Kidney tubule cell (primary cell): ENCODE data around the gene TMPRSS6.
A peak's percentile ranks its signal among the peaks of the same experiment; 100 is the strongest.

ENCODE experiments used
- DNase-seq: peaks from one replicate; pipeline ENCODE4 v3.0.0-alpha.2; 2018; ENCODE audit warnings: low spot score

TMPRSS6 gene

DNA sequence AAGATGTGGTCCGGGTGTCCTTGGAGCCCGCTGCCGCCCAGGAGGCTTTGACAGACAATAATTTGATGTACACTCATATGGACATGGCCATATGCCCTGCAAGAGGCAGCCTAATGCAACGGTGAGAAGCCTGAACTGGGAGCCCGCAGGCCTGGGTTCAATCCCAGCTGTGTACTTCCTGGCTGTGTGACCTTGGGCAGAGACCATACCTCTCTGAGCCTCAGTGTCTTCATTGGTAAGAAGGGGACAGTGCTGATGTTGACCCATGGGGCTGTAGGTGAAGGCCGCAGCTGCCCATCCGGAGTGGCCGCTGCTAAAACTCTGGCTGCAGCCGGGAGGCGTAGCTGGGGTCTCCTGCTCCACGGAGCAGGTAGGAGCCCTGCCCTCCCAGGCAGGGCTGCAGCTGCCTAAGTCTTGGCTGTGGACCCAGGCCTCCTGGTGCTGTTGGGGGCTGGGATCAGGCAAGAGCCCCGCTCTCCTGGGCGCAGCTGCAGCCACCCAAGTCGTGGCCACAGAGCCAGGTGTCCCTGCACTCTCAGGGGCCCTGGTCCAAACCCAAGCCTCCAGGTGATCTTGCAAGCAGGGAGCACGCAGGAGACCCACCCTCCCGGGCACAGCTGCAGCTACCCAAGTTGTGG is 31.3 kb upstream of the TMPRSS6 start:
- DNase-seq: no peak

DNA sequence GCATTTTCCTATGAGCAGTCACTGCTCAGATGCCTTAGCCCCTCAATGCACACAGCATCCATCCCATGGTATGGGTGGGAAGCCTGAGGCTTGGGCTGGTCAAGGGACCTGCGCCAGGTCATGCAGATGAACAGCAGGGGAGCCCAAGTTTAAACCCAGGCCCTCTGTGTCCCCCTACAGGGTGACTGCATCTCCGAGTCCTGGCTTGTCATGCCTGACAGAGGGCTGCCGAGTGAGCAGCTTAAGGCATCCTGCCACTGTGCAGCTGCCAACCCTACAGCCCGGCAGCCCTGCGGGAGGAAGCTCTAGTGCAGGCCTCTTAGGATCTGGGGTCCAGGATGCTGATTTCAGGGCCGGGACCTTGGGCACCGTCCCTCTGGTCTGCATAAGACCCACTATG is 30.2 kb upstream of the TMPRSS6 start:
- DNase-seq: no peak

DNA sequence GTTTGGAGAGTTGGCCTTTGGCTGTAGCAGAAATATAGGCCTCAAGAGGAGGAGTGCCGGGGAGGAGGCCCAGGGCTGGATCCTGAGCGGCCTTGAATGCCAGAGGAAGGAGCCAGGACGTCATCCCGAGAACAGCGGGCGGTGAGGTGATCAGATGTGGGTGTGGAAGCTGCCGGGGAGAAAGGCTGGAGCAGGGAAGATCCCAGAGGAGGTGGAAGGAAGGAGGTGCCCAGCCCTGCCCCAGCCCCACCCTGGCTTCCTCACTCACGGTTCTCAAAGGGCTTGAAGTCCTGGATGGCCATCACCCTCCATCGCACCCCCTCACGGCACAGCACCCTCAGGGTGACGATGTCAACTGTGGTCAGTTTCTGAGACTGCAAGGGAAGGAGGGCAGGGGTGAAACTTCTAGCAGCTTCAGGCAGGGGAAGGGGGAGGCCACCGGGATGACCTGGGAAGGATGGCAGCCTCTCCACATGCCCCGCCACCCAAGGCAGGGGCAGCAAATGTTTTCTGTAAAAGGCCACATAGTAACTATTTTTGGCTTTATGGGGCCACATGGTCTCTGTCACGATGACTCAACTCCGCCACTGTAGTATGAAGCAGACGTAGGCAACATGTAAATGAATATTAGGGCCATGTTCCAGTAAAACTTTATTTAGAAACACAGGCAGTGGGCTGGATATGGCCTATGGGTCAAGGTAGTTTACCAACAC is 29.5 kb upstream of the TMPRSS6 start:
- no peak for DNase-seq

DNA sequence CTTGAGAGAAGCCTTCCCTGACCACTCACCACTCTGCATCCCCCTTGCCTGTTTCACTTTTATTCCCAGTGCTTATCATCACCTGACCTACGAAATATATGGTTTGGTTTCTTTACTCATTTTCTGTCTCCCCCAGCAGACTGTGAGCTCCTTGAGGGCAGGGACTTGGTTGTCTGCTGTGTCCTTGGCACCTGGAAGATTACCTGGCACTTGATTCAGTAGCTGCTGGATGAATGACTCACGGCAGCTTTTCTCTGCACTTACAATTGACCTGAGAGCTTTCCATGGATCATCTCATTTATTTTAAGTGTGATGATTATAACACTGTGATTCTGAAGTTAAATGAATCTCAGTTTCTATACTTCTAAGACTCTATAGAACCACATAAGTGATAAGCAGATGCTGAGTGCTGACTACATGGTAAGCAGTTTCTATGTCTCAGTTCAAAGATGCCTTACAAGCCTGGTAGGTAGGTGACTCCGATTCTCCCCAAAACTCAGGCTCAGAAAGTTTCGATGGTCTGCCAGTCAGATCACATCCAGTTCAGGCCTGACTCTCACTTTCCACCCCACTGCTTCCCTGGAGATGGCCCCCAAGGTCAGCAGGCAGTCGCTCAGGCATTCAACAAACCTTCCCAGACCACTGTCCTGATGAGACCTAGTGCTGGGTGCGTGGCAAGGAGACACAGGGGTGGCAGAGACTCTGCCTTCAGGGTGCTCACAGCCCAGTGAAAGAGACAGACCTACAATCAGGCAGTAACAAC is 28.6 kb upstream of the TMPRSS6 start:
- peak; percentile 5 for DNase-seq

DNA sequence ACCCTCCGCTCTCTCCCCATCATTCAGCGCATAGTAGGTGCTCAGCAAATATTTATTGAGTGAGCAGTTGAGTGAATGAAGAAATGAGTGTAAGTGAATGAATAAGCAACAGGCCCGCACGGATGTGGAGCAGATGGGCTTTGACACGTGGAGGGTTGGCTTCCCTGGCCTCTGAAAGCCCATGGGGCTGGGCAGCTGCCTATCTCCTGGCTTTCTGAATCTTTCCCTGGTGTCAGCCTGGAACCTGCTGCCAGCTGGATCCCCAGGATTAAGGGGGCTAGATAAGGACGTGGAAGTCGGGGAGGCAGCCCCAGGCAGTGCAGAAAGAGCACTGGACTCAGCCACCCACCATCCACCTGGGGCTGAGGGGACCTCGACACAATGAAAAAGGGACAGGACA is 27.6 kb upstream of the TMPRSS6 start:
- DNase-seq: no peak

DNA sequence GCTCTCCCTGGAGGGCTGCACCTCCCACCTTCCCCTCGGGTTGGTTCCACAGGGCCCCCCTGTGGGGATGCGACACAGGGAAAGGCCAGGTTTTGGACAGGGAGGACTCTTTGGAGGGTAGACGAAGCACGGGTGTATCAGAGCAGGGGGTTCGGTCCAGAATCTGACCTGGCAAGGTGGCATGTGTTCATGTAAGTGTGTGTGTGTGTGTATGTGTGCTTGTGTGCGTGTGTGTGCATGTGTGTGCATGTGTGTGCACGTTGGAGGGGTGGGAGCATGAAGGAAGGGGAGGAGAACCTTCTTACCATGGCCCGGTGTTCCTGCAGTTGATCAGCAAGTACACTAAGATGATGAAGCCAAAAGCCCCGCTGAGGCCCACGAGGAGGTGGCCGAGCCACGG is 25.5 kb upstream of the TMPRSS6 start:
- no peak for DNase-seq

DNA sequence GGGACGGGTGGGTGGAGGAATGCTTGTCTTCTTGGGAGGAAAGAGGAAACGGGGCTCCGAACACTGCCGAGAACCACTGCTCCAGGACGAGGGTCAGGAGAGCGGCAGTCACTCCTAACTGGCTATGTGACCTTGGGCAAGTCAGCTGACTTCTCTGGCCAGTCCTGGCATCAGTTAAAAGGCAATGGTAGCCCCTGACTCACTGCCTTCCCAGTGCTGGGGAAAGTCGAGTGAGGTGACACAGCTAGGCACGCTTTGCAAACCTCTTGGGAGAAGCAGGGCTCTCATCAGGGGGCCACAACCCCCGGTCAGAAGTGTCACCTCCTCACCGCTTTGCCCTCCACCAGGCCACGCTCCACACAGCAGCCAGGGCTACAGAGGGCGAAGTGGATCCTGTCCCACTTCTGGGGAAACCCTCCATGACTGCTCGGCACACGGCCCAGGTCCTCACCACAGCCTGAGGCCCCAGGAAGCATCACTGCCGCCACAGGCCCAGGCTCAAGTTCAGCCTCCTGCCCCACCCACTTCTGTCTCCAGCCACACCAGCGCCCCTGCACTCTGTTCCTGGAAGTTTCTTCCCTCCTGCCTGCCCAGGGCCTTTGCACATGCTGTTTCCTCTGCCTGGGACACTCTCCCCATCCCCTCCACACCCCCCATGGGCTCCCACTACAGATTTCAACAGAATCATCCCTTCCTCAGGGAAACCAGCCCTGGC is 23.9 kb upstream of the TMPRSS6 start:
- no peak for DNase-seq

DNA sequence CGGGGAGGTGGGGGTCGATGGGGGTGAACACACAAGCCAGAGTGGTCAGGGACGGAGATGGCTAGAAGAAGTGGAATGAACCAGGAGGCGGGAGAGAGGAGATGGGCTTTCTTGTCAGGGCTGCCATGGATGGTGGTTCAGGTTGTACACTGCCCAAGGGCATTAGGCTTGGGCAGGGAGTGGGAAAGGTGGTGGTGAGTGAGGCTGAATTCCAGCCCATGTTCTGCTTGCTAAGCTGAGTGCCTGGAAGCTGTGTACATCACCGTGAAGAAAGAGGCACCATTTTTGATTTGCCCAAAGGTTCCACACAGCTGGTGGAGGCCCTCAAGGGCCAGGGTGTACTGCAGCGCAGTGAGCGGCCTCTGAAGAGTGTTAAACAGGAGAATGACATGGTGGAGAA is 23.3 kb upstream of the TMPRSS6 start:
- no peak for DNase-seq

DNA sequence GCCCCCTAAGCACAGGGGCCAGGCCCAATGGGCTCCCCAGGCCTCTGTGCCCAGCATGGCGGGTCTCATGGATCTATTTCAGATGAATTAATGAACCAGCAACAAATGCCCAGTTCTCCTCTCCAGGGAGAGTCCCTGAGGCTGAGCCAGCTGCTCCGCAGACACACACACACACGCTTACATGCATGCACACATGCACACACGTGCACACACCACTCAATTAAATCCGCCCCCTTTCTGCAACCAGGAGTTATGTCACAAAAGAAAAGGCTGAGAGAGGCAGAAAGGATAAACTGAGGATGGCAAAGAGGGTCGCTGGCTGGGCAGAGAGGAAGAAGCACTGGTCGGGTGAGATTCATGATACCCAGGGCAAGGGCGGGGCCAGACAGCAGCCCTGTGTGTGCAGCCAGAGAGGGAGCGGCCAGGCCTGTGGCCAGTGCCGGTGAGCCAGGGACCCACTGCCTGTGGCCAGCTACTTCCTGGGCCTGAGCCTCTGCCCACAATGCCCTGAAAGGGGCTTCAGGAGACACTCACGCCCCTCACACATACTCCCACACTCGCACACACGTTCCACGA is 20.4 kb upstream of the TMPRSS6 start:
- no peak for DNase-seq

DNA sequence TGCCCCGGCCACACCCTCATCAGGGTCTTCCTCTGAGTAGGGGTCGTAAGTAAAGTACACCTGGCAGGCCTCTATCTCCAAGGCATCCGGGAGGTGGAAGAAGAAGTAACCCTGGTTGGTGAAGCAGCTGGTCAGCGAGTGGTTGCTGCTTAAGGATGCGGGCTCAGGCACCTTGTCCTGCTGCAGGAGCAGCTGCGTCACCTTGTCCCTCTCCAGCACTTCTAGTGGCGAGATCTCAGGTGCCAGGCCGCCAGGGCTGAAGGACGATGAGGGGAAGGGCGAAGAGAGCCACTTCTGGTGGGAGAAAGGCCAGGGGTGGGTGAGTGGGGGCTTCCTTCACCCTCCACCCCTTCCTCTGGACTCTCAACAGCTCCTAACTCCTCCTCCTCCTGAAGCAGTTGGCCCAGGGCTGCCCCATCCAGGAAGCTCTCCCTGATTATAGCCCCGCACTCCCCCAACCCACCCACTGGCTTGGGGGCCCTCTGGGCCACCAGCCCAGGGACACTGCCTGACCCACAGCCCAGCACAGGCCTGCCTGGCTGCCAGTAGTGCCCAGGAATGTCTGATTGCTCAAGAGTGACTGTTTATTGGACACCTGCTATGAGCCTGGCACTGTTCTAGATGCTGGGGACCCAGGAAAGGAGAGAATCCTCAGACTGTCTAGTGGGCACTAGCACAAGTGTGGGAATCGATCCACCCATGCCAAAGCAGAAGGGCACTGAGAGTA is 19.2 kb upstream of the TMPRSS6 start:
- DNase-seq: no peak

DNA sequence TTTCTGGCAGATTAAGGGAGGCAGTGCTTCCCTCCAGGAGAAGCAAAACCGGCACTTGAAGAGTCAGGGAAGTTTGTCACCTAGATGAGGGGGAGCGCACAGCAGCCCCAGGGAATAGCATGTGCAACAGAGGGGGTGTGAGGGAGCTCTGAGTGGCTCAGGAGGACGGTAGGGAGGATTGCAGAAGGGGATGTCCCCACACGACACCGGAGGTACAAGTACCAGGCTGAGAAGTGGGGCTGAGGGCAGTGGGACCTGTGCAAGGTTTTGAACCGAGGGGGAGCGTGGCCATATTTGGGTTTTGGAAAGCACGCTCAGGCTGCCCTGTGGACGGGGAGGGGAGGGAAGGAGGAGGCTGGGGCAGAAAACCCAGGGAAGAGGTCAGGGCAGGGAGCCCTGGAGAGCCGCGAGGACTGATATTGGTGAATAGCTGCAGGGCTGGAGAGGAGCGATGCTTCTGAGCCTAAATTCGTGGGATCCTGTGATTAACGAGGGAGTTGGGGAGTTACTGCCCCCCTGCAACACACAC is 17.9 kb upstream of the TMPRSS6 start:
- DNase-seq: no peak

DNA sequence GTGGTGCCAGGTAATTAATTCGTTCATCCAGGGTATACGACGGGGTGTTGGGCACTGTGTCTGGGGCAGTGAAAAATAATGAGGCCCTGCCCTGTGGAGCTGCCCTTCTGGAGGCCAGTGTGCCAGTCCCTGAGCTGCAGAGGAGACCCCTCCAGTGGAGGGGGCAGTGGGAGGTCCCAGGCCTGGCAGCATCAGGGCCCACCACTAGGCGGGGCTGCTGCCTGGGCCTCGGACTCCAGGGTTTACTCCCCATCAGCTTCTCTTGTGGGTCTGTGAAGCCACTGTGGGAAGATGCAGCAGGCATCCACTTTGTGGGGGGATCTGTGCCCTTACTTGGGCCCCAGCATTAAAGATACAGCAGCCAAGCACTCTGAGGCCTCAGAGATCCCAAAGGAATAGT is 17.4 kb upstream of the TMPRSS6 start:
- no peak for DNase-seq

DNA sequence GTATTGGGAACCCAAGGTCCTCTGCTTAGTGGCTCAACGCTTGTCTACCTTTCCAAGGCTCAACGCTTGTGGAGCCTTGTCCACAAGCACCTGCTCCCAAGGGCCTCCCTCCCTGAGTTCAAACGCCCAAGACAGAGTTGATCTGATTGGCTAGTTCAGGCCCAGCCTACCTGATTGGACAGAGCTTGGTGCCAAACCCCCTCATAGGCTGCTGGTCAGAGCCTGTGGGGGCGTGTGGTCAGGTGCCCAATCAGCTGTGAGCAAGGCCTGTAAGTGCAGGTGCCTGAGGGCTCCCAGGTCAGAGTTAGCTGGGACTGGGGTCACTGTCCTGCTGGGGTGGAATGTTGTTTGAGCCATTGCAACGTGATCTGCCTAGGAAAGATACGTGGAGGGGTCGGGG is 16.9 kb upstream of the TMPRSS6 start:
- DNase-seq: no peak

DNA sequence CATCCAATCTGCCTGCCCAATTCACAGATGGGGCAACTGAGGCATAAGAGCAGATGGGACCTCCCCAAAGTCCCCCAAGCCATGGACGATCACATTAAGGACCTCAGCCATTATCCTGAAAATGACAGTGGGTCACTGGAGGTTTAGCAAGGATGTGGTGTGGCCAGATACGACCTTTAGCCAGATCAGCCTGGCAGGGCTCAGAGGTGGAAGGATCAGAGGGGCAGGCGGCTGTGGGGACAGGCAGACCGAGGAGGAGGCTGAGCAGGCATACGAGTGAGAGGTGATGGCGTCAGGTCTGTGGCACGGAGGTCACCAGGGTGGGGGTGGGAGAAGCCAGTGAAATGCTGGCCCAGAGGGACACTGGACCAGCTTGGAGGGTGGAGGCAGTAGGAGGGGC is 14.1 kb upstream of the TMPRSS6 start:
- DNase-seq: no peak

DNA sequence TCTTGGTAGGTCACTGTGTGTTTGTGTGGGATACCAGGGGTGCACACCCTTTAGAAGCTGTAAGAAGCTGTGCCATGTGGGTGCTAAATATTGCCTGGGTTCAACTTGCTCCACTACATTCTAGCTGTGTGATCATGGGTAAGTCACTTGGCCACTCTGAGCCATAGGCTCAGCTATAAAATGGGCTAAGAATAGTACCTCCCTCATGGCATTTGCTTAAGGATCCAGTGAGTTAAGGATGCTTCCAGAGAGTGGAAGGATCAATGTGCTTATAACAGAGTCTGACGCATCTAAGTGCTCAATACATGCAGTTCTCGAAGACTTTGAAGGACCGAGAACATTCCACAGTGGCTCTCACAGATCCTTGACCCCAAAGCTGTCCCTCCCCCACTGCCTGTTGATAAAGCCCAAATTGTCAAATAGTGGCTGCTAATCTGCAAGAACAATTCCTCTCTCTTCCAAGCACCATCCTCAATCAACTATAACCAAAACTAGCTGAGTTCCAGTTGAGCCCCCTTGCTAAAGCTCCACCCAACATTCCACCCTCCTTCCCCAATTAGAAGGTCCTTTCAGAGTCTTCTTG is 13.2 kb upstream of the TMPRSS6 start:
- no peak for DNase-seq

DNA sequence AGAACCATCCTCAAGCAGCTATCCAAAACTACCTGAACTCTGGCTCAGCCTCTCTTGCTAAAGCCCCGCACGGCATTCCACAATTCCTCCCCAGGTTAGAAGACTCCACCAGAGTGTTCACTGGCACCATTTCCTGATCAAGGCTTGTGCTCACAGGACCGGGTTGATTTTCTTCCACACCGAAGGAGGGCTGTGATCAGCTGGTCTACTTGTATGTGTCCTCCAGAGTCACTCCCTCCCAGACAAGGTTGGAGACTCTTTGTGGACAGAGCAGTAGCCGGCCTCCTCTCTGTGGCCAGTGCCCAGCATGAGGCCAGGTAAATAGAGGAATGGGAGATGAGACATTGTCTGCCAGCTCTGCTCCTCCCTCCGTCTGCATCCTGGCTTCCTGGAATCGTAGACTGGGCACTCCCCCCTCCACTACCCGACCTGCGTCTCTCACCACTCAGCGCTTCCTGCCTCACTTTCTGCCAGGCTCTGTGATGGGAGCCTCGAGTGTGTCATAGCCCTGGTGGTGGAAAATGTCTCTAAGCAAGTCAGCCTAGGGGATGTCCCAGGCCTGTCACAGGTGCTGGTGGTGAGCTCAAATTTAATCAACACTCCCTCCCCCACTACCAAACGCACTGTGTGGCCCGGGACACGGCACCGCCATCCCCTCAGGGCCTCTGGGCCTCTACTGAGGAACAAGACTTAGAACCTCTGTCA is 12.5 kb upstream of the TMPRSS6 start:
- peak; percentile 93 for DNase-seq

DNA sequence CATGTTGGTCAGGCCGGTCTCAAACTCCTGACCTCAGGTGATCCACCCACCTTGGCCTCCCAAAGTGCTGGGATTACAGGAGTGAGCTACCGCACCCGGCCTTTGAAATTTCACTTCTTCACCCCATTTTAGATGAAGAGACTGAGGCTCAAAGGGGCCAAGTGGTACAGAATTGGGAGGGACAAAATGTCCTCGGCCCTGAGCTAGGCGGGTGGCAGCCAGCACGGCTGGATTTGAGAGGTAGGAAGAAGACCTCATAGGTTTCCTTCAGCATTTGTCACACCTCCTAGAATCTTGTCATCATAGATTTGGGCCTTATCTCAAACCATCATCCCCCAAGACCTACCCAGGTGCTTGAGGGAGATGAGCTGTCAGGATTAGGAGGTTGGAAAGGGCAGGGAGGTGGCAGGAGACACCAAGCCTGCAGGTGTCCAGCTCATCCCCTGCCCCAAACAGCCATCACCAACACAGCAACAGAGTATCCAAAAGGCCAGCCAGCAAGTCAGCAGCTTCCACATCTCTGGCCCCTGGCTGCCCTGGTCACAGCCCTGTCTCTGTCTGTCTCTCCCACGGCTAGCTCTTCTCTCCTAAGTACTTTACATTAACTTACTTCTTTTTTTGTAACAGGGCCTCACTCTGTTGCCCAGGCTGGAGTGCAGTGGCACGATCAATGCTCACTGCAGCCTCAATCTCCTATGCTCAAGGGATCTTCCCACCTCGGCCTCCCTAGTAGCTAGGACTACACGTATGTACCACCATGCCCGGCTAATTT is 11.2 kb upstream of the TMPRSS6 start:
- DNase-seq: no peak

DNA sequence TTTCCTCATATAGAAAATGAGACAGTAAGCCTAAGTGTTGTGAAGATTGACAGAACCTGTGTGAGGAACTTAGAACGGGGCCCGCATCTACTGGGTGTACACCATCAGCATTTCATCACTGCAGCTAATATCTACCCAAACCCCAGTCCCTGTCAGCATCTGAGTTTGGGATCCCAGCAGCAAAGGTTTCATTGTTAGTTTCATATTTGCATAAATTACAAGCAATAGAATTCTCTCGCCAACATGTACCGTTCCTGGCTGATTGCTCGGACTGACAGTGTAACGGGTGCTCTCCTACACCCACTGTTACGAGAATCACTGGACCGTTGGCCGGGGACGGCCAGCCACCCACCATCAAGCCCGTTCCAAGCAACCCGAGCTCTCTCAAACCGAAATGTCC is 10.4 kb upstream of the TMPRSS6 start:
- DNase-seq: no peak

DNA sequence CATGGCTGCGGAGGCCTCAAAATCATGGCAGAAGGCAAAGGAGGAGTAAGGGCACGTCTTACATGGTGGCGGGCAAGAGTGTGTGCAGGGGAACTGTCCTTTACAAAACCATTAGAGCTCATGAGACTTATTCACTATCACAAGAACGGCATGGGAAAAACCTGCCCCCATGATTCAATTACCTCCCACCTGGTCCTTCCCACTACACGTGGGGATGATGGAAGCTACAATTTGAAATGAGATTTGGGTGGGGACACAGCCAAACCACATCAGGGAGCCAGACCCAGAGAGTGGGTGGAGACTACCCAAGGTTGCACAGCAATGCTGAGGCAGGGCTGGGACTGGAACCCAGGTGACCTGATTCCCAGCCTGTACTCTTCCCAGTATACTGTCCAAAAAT is 8.6 kb upstream of the TMPRSS6 start:
- DNase-seq: no peak

DNA sequence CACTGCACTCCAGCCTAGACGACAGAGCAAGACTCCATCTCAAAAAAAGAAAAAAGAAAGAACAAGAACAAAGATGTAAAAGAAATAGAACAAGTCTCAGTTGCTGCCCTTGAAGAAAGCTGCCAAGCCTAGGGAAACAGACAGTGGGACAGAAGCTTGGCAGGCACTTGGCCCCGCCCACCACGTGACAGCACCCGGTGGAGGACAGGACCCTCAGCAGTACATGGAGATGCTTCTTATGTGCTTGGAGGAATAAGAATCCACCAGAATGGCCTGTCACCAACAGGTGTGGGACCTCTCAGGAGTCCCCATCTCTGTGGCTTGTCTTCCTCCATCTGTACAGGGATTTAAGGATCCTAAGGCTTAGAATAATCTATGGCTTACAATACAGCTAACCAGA is 7.6 kb upstream of the TMPRSS6 start:
- no peak for DNase-seq
